Smooth muscle cell of the brain vasculature (primary cell): ENCODE data around the gene SUSD1.
A peak's percentile ranks its signal among the peaks of the same experiment; 100 is the strongest.
"Not testable (repeated sequence)": the region's sequence is repeated elsewhere in the genome, so short reads cannot be mapped to it uniquely, and the experiment has no call there.

Experiments used
- DNase-seq: peaks from one replicate; pipeline ENCODE4 v3.0.0-alpha.2; 2012; ENCODE audit warnings: low read depth, low spot score

The SUSD1 gene

DNA sequence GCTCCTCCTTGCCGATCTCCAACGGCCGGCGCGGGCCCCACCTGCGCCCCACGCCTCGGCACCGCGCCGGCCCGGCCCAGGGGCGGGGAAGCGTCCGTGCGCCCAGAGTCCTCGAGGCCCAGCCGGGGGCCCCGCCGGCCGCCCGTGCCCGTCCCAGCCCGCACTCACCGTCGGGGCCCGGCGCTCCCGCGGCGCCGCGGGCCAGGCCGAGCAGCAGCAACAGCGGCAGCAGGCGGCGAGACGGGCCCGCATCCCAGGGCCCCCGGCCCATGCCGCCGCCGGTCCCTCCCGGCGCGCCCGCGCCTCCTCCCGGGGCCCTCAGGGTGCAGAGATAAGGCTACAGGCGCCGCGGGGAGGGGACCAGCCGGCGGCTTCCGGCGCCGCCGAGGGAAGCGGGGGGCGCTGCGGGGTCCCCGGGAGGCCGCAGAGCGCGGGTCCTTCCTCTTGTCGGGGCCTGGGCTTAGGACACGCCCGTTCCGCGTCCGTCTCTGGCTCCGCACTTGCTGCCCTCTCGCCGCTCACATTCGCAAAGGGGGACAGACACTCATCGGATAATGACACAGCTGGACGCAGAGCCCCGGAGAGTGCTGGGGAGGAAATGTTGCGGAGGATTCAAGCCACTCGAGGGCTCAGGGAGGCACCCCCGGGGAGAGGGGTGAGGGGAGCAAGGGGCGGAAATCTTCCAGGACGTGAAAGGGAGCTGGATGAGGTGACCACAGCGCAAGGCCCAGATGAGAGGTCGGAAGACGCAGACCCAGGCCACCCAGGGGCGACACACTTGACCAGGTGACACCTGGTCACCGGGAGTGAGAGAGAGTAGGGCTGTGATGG lies at the start of gene SUSD1:
Gene SUSD1 (minus strand): TSS at position 333 of the 831 bp plus-strand sequence. CDS start 62 bp downstream, at position 271.
- no peak for DNase-seq

DNA sequence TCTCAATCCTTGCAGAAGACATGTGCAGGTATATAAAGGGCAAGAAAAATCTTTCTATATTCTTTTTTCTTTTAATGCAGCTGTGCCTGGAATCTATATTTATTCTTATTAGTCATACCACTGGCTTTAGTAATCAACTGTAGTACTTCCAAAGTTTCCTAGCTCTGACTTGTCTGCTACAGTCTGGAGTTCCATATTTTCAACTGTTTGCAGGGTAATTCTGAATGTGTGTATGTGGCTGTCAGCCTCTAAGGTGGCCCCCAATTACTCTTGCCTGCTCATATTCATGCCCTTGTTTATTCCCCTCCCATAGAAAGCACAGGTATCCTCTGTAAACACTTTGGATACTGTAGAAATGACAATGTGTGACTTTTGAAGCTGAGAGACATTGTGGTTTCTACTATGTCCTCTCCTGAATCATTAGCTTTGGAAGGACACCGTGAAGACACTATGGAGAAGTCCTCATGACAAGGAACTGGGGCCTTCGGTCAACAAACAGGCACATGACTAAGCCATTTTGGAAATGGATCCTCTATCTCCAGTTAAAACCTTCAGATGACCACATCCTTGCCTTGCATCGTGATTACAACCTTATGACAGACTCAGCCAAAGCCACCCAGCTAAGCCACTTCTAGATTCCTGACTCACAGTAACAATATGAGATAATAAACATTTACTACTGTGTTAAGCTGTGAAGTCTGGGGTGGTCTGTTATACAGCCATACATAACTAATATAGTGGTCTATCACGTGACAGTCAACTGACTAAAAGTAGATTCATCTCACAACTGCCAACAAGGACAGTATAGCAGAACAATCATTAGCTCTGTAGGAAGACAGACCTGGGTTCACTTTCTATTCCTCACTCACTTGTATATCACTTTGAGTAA lies 49.5 kb upstream of the SUSD1 start:
- no peak for DNase-seq

DNA sequence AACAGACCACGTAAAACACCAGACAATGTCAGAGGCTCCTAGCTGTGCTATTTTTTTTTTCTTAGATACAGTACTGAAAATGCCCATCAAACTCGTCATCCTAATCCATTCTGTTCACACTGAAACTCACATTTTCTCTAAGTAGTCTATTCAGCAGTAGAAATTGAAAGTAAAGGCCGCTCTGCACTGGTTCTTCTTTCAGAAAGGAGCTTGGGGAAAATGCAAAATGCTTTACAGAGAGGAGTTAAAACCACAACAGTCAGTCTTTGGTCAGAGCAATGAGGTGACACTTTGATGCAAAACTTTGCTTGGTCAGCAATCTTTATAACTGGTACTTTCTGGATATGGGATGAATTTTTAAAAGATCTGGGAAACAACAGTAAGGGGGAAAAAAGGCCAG lies 43.8 kb upstream of the SUSD1 start:
- no peak for DNase-seq

DNA sequence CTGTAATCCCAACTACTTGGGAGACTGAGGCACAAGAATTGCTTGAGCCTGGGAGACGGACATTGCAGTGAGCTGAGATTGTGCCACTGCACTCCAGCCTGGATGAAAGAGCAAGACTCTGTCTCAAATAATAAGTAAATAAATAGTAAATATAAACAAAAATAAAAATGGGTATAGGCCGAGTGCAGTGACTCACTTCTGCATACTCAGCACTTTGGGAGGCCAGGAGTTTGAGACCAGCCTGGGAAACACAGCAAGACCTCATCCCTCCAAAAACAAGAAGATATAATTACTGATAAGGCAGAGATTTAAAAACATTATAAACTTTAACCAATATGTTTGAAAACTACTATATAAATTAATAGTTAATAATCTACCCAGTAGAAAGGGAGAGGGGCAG lies 37.8 kb upstream of the SUSD1 start:
- DNase-seq = no peak

DNA sequence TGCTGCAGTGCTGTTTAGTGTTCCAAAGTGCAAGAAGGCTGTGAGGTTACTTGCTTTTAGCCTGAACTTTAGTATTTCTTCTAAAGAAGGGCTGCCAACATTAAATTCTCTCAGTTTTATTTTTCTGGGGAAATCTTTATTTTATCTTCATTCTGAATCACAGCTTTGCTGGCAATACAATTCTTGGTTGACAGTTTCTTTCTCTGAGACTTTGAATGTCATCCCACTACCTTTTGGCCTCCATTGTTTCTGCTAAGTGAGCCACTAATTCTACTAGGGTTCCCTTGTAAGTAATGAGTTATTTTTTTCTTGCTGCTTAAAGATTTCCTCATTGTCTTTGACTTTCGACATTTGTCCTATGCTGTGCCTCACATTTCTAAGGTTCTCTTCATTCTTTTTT lies 32.4 kb upstream of the SUSD1 start:
- no peak for DNase-seq

DNA sequence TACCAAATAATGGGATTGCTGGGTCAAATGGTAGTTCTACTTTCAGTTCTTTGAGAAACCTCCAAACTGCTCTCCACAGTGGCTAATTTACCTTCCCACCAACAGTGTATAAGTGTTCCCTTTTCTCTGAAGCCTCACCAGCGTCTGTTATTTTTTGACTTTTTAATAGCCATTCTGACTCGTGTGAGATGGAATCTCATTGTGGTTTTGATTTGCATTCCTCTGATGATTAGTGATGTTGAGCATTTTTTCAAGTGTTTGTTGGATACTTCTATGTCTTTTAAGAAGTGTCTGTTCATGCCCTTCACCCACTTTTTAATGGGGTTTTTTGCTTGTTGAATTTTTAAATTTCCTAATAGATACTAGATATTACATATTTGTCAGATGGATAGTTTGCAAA lies 28.4 kb upstream of the SUSD1 start:
- DNase-seq = no peak

DNA sequence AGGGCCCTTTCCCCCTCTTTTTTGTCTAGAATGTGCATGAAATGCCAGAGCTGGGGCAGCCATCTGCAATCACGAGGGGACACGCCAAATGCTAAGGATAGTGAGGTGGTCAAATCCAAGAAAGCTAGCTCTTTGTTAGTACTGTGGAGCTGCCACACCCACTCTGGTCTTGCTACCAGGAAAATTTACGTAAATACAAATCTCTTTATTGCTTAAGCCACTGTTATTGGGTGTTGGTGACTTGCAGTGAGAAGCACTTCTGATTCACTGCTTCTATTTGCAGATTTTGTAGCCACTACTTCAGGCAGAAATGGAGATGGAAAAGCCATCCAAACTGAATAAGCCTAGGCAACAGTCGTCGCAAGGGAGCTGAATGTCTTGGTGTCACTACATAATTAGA lies 25.6 kb upstream of the SUSD1 start:
- DNase-seq = no peak

DNA sequence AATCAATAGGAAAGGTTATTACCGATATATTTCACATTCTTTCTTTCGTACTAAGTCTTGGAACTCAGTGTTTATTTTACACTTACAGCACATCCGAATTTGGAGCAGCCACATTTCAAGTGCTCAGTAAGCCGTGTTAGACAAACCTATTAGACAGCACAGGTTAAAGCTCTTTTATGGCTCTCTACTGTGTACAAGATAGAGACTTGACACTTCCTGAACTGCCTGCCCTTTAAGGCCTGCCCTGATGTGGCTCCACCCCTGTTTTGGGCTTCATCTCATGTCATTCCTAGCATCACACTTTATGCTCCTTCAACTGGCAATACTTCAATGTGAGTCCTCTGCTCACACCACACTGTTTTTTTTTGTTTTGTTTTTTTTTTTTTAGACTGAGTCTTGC lies 23.5 kb upstream of the SUSD1 start:
- DNase-seq = no peak

DNA sequence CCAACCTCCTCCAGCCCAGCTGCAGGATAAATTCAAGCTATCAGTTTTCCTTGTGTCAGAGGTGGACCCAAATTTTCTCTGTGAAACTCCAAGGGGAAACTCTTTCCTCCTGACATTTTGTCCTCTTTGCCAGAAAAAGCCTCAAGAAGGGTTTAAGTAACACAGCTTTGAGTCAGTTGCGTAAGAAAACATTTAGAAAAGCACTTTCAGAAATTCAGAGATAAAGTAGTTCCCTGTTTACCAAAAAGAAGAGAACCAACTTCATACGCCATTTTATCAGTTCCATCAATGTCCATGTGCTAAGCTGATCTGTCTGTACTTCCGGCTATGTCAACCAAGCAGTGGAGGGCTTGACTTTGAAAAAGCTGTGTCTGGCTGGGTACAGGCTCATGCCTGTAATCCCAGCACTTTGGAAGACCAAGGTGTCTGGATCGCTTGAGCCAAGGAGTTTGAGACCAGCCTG lies 19.9 kb upstream of the SUSD1 start:
- peak; percentile 37 for DNase-seq

DNA sequence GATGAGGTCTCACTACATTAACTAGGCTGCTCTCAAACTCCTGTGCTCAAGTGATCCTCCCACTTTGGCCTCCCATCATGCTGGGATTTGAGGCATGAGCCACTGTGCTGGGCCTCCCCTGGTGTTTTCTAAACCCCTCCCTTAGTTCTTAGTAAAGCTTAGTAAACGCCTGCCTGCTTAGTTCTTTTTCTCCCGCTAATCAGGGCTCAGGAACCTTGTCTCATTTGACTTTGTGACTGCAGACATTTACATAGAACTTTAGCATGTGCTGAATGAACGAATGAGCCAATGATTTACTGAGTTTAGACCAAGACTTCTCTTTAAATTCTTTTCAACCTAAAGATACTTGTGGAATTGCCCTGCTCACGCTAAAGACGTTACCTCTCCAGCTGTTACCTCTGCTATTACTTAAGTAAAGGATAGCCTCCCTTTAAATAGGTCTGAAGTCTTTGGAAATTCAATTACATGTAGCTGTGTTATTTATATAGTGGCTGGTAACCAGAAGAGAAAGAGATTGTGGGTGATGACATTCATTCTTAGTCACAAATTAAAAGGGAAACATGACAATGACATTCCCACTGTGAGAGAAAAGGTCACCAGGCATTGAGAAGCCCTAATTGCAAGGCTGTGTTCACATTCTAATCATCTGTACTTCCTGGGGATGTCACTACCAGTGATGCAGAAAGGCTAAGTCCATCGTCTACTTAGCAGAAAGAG lies 18.6 kb upstream of the SUSD1 start:
- no peak for DNase-seq

DNA sequence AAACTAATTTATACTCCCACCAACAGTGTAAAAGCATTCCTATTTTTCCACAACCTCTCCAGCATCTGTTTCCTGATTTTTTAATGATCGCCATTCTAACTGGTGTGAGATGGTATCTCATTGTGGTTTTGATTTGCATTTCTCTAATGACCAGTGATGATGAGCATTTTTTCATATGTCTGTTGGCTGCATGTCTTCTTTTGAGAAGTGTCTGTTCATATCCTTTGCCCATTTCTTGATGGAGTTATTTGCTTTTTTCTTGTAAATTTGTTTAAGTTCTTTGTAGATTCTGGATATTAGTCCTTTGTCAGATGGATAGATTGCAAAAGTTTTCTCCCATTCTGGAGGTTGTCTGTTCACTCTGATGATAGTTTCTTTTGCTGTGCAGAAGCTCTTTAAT lies 15.2 kb upstream of the SUSD1 start:
- DNase-seq = not testable (repeated sequence)

DNA sequence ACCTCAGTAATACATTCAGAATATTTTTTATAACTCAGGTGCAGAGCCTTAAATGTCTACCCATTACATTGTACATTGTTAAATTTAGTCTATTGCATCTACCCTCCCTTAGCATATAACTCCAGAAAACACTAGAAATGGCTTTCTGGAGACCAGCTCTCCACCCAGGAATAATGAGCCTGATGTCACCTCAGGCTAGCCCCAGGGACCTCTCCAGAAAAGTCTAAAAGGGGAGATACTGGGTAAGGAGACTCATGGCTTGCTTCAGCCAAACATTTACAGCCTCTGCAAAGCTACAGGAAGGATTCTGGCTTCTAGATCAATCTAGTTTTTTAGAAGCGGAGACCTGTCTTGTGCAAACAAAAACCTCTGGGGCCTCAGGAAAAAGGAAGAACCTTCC lies 13.8 kb upstream of the SUSD1 start:
- no peak for DNase-seq

DNA sequence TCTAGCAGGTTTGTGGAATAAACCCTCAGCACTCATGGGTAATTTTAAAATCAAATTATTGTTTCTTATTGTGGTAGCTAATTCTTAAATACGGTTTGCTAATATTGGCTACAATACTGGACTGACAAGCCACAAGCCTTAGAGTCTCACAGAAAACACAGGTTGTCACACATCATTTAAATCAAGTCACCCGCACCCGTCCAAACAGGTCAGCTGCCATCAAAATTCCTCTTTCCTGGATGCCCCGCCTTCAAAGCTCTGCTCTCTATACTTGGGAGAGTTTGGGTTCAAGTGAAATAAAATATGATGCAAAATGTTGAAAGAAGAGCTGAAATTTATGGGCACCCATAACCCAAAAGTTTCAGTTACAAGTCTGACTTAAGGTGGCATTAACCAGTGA lies 12.3 kb upstream of the SUSD1 start:
- no peak for DNase-seq

DNA sequence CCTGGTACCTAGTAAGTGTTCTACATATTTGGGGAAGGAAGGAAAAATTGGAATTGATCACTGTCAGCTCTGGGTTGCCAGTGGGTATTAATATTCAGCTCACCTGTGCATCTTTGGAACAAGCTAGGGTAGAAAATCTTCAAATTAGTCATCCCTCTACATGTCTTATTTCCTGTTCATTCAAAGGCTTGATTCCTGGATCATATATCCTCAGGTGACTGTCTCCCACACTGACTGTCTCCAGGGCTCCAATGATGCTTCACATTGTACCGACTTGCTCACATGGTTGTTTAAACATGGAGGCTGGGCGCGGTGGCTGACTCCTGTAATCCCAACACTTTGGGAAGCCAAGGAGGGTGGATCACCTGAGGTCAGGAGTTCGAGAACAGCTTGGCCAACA lies 11.6 kb upstream of the SUSD1 start:
- no peak for DNase-seq

DNA sequence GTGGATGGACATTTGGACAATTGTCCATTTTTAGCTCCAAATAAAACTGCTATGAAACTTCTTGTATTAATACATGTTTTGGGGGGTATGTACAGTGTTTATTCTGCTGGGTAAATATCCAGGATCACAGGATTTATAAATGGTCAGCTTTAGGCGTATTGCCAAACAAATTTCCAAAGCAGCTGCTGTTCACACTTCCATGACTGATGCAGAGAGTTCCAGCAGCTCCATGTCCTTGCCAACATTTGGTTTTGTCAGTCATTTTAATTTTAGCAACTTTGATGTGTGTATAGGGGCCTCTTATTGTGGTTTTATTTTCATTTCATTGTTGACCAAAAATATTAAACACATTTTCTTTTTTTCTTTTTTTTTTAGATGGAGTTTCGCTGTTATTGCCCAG lies 9.8 kb upstream of the SUSD1 start:
- DNase-seq = no peak

DNA sequence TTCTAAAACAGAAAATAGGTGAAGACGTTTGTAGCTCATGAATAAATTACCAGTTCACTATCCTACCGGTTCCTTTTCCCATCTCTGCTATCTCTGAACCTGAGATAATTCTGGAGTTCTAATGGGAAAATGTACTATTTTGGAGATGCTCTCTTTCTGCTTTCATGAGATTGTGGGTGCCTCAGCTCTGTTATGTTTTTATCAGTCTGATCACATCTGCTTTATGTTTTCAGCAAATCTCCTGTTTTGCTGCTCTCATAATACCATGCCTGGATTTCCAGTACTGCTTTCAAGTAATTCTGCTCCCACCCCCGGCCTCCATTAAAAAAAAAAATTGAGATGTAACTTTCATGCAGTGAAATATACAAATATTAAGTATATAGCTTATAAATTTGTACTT lies 9.1 kb upstream of the SUSD1 start:
- DNase-seq = no peak

DNA sequence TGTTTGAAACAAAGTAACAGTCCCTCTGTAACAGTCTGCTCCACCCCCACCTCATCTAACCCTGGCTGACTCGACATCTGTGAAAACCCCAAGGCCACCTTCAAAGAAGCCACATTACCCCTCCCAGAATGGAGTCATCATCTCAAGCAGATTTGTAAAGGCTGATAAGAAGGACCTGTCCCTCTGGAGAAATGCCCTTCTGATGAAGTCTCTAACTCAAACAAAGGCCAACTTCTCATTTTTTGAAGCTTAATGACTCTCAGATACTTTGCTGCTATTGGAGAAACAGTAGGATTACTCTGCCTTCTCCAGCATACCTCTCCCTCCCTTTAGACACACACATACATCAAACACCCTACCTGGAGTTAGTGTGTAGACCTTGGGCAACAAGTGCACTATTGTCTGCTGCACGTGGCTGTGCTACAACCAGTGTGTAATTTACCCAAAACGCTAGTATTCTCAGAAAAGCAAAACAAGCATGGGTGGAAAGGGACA lies 5.3 kb upstream of the SUSD1 start:
- DNase-seq = no peak

DNA sequence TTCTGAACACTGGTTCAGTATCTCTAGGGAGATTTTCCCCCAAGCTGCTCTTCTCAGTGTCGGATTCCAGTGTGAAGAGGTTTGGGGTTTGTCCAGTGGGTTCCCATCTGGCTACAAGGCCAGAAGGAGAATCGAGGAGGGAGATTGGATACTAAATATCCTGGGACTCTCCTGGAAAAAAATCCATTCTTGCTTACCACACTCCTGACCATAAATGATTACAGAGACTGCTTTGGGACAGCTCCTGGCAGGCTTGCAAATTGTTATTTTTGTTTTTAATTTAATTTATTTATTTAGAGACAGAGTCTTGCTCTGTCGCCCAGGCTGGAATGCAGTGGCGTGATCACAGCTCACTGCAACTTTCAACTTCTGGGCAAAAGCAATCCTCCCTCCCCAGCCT lies 4.7 kb upstream of the SUSD1 start:
- no peak for DNase-seq

DNA sequence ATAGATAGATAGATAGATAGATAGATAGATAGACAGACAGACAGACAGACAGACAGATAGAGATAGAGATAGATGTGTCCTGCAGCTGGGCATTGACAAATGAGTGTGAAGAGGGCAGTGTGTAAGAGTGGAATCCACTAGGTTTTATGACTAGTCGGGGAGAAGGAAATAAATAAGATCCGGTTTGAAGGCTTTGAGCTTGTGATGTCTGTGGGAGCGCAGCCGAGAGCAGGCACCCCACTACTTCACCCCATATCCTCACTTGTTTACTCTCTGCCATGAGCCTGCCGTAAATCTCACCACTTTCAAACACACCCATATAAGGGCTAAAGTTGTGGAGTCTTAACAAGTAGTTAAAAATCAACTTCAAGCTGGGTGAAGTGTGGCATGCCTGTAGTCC lies 1.4 kb upstream of the SUSD1 start:
- no peak for DNase-seq

DNA sequence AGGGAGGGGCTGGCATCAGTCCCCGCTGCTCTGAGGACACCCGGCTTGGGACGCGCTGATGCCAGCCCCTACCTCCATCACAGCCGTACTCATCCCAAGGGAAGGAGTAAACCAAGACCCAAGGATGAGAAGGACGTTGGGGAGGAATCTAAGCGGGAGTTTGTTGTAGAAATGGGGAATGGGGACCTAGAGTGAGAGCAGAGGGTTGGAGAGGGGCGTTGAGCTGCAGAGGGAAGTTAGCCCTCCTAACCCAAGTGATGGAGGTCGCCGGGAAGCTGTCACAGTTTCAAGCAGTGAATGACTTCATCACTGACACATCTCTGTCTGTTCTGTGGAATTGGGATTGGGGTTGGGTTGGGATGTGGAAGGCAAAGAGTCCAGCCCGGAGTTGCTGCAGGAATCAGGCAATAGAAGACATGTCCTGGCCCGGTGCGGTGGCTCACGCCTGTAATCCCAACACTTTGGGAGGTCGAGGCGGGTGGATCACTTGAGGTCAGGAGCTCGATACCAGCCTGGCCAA lies 759 bp upstream of the SUSD1 start:
- DNase-seq = no peak

DNA sequence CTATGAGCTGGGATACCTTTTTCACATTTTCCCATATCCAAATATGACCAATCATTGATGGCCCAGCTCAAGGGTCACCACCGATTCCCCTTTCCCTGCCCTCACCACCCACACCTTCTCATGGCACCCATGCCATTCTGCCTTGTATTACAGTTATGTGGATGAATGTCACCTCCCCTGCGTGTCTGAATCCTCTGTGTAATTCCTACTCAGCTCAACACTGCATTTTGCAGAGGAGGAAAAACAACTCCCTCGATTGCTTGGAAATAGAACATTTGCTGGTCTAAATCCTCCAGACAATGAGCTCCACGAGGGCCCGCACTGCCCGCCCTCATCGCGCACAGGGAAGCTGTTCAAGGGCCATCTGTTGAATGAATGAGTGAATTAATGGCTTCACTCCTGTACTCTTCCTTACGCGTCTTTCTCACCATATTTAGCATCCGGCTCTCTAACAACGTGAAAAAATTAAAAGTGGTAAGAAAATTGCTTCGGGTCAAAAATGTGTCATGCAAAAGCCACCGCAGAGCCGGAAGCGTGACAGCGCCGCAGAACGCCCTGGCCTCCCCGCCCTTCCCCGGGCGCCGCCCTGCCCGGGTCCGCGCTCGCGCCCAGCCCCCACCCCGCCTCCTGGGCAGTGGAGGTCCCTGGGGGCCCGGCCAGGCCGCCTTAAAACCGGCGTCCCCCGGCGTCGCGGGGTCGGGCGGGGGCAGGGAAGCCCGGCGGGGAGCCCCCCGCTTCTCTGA lies 704 bp downstream of the SUSD1 start:
- no peak for DNase-seq
